ENCODE results near the gene AGMO.

DNA sequence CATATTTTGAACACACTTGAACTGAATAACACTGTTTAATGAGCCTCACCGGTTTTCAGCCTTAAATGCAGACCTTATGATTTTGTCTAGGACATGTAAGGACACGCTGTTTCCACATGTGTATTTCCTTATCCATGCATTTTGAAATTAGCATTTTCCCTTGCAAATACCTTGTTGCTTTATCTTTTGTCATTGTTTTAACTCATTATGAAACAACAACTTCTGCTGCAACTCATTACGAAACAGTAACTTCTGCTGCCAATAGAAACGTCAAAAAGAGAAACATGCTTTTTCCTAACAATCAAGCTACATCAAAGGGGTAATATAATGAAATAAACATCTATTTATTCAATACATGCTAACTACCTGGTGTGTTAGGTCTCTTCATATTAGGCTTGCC is 322.0 kb downstream of the AGMO start:
- TF ChIP-seq, protein P1, sequence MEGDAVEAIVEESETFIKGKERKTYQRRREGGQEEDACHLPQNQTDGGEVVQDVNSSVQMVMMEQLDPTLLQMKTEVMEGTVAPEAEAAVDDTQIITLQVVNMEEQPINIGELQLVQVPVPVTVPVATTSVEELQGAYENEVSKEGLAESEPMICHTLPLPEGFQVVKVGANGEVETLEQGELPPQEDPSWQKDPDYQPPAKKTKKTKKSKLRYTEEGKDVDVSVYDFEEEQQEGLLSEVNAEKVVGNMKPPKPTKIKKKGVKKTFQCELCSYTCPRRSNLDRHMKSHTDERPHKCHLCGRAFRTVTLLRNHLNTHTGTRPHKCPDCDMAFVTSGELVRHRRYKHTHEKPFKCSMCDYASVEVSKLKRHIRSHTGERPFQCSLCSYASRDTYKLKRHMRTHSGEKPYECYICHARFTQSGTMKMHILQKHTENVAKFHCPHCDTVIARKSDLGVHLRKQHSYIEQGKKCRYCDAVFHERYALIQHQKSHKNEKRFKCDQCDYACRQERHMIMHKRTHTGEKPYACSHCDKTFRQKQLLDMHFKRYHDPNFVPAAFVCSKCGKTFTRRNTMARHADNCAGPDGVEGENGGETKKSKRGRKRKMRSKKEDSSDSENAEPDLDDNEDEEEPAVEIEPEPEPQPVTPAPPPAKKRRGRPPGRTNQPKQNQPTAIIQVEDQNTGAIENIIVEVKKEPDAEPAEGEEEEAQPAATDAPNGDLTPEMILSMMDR (conservative IDR thresholded peaks at IDR 0.05 in 1 of 2, IDR thresholded peaks at IDR 0.05 in 1 of 2; ENCODE audit: extremely low read depth in 1 of 2, insufficient read depth in 1 of 2, low read depth in 1 of 2, low read length in 2 of 2): no peak
- no peak for TF ChIP-seq EZH2 (IDR thresholded peaks at IDR 0.05; ENCODE audit: borderline replicate concordance, low read length)
